IMR-90 (cell line): Measurements from ENCODE around the gene DAAM1.

Experiments used
- BHLHE40 ChIP-seq: fragments of 150-350 bp; IDR thresholded peaks from 2 replicates; pipeline ENCODE4 v1.6.1; 2016; ENCODE audit warnings: mild to moderate bottlenecking, low read depth, low read length
- CEBPB ChIP-seq: IDR thresholded peaks from 2 replicates; pipeline ENCODE4 v1.6.1; 2012; ENCODE audit warnings: low read depth, low read length, improper control_type of control experiment
- CHD1 ChIP-seq: IDR thresholded peaks from 2 replicates; pipeline ENCODE4 v1.6.1; 2012; ENCODE audit warnings: low read depth, low read length, improper control_type of control experiment
- FOS ChIP-seq: fragments of 150-350 bp; IDR thresholded peaks from 2 replicates; pipeline ENCODE4 v1.6.1; 2016; ENCODE audit warnings: low read depth, low read length
- MAFK ChIP-seq: IDR thresholded peaks from 2 replicates; pipeline ENCODE4 v1.6.1; 2012; ENCODE audit warnings: low read depth, low read length, improper control_type of control experiment
- NFE2L2 ChIP-seq: fragments of 150-350 bp; IDR thresholded peaks from 2 replicates; pipeline ENCODE4 v1.6.1; 2016; ENCODE audit warnings: low read depth, mild to moderate bottlenecking, low read length
- POLR2A ChIP-seq: IDR thresholded peaks from 2 replicates; pipeline ENCODE4 v1.6.1; 2012; ENCODE audit warnings: mild to moderate bottlenecking, low read depth, low read length
- RAD21 ChIP-seq: IDR thresholded peaks from 2 replicates; pipeline ENCODE4 v1.6.1; 2012; ENCODE audit warnings: low read length, improper control_type of control experiment
- RFX5 ChIP-seq: IDR thresholded peaks from 2 replicates; pipeline ENCODE4 v1.8.0; 2012; ENCODE audit warnings: low read depth, mild to moderate bottlenecking, low read length, moderate library complexity
- SMC3 ChIP-seq: fragments of 150-350 bp; IDR thresholded peaks from 2 replicates; pipeline ENCODE4 v1.6.1; 2016; ENCODE audit warnings: low read depth, mild to moderate bottlenecking, antibody characterized with exemption, low read length, moderate library complexity
- USF2 ChIP-seq: fragments of 150-350 bp; IDR thresholded peaks from 2 replicates; pipeline ENCODE4 v1.6.1; 2017; ENCODE audit warnings: mild to moderate bottlenecking, antibody characterized with exemption, low read length, low read depth
- TF ChIP-seq, protein P1 (sequence below): conservative IDR thresholded peaks from 2 replicates; pipeline ENCODE4 v1.5.1; 2012; ENCODE audit warnings: mild to moderate bottlenecking, low read depth, low read length, improper control_type of control experiment
- TF ChIP-seq, protein P2 (sequence below): fragments of 150-350 bp; IDR thresholded peaks from 2 replicates; pipeline ENCODE4 v1.6.1; 2016; ENCODE audit warnings: low read depth, mild to moderate bottlenecking, low read length, moderate library complexity, borderline replicate concordance

GRCh38 chr14:59239022-59239421 is 50.6 kb downstream of the DAAM1 start:
- TF ChIP-seq RFX5: no peak
- TF ChIP-seq RAD21: no peak
- TF ChIP-seq, protein P1, sequence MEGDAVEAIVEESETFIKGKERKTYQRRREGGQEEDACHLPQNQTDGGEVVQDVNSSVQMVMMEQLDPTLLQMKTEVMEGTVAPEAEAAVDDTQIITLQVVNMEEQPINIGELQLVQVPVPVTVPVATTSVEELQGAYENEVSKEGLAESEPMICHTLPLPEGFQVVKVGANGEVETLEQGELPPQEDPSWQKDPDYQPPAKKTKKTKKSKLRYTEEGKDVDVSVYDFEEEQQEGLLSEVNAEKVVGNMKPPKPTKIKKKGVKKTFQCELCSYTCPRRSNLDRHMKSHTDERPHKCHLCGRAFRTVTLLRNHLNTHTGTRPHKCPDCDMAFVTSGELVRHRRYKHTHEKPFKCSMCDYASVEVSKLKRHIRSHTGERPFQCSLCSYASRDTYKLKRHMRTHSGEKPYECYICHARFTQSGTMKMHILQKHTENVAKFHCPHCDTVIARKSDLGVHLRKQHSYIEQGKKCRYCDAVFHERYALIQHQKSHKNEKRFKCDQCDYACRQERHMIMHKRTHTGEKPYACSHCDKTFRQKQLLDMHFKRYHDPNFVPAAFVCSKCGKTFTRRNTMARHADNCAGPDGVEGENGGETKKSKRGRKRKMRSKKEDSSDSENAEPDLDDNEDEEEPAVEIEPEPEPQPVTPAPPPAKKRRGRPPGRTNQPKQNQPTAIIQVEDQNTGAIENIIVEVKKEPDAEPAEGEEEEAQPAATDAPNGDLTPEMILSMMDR: no peak
- TF ChIP-seq POLR2A: no peak
- no peak for TF ChIP-seq CEBPB
- no peak for TF ChIP-seq FOS
- no peak for TF ChIP-seq BHLHE40
- TF ChIP-seq NFE2L2: no peak
- no peak for TF ChIP-seq USF2
- TF ChIP-seq, protein P2, sequence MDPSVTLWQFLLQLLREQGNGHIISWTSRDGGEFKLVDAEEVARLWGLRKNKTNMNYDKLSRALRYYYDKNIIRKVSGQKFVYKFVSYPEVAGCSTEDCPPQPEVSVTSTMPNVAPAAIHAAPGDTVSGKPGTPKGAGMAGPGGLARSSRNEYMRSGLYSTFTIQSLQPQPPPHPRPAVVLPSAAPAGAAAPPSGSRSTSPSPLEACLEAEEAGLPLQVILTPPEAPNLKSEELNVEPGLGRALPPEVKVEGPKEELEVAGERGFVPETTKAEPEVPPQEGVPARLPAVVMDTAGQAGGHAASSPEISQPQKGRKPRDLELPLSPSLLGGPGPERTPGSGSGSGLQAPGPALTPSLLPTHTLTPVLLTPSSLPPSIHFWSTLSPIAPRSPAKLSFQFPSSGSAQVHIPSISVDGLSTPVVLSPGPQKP: no peak
- TF ChIP-seq CHD1: no peak
- no peak for TF ChIP-seq MAFK
- no peak for TF ChIP-seq SMC3
